SK-N-SH (cell line): ENCODE measurements around the gene SOX18. TPM values are rescaled to one million over a fixed set of nuclear protein-coding genes. Genes with fewer than 3 reads are reported as not detected.

ENCODE experiments used
- CTCF ChIA-PET: fragments of 300-600, 350-600 bp; formaldehyde crosslinking; extraction: SDS; loops from one replicate; lab custom pipeline; 2021; lab: Yijun Ruan, JAX
- POLR2A ChIA-PET: fragments of 350-600 bp; sonication (Branson Sonifier 250); formaldehyde crosslinking; extraction: SDS; loops from one replicate; lab custom pipeline; 2020; ENCODE audit warnings: antibody characterized with exemption, inconsistent platforms; lab: Yijun Ruan, JAX
- DNase-seq: peaks from one replicate; pipeline ENCODE4 v3.0.0; 2012
- H2AFZ ChIP-seq: fragments of 200-600 bp; sonication (generic); 2 replicates; pipeline ENCODE4 v1.8.1; 2016; ENCODE audit warnings: antibody characterized with exemption, mild to moderate bottlenecking, low read depth
- H3F3A ChIP-seq: fragments of 200-600 bp; sonication (generic); replicated peaks from 2 replicates; pipeline ENCODE3; 2016; ENCODE audit warnings: antibody characterized with exemption, mild to moderate bottlenecking; ENCODE audit not compliant: insufficient read depth
- H3K27ac ChIP-seq, 2 experiments: fragments of 200-500 bp in 1 of 2; fragments of 200-600 bp in 1 of 2; sonication (Bioruptor generic) in 1 of 2; sonication (generic), shearing (Covaris generic) in 1 of 2; 2 replicates each; pipeline versions ENCODE4 v1.5.1 to v1.6.1; 2014 to 2016; ENCODE audit warnings: low read depth in 2 of 2, inconsistent platforms in 1 of 2, low read length in 1 of 2, mild to moderate bottlenecking in 1 of 2, mixed read lengths in 1 of 2
- H3K27me3 ChIP-seq: fragments of 200-600 bp; sonication (generic), shearing (Covaris generic); 2 replicates; pipeline ENCODE4 v1.6.1; 2016; ENCODE audit warnings: mixed run types; ENCODE audit not compliant: insufficient read depth
- H3K36me3 ChIP-seq, 2 experiments: fragments of 200-500 bp in 1 of 2; fragments of 200-600 bp in 1 of 2; sonication (Bioruptor generic) in 1 of 2; sonication (generic) in 1 of 2; replicated peaks in 1 of 2; 2 replicates each; pipeline versions ENCODE3 to v1.5.1; 2014 to 2016; ENCODE audit warnings: low read length in 1 of 2, mild to moderate bottlenecking in 1 of 2; ENCODE audit not compliant: insufficient read depth in 2 of 2, control insufficient read depth in 1 of 2
- H3K4me1 ChIP-seq, 2 experiments: fragments of 200-500 bp in 1 of 2; fragments of 200-600 bp in 1 of 2; sonication (Bioruptor generic) in 1 of 2; sonication (generic), shearing (Covaris generic) in 1 of 2; 2 replicates each; pipeline versions ENCODE4 v1.5.1 to v1.6.1; 2014 to 2016; ENCODE audit warnings: low read depth in 1 of 2, low read length in 1 of 2, mixed run types in 1 of 2; ENCODE audit not compliant: insufficient read depth in 2 of 2, control insufficient read depth in 1 of 2
- H3K4me2 ChIP-seq: fragments of 200-600 bp; sonication (generic), shearing (Covaris generic); 2 replicates; pipeline ENCODE4 v1.6.1; 2017; ENCODE audit warnings: mixed run types
- H3K4me3 ChIP-seq, 2 experiments: fragments of 200-500 bp in 1 of 2; fragments of 200-600 bp in 1 of 2; sonication (Bioruptor generic) in 1 of 2; sonication (generic), shearing (Covaris generic) in 1 of 2; 2 replicates each; pipeline versions ENCODE4 v1.5.1 to v1.8.1; 2014 to 2016; ENCODE audit warnings: low read depth in 2 of 2, inconsistent platforms in 1 of 2, low read length in 1 of 2, mild to moderate bottlenecking in 1 of 2, mixed read lengths in 1 of 2, moderate library complexity in 1 of 2
- H3K79me2 ChIP-seq: fragments of 200-600 bp; sonication (generic); 2 replicates; pipeline ENCODE4 v1.8.1; 2017; ENCODE audit warnings: mild to moderate bottlenecking; ENCODE audit not compliant: insufficient read depth
- H3K9ac ChIP-seq: fragments of 200-600 bp; sonication (generic); 2 replicates; pipeline ENCODE4 v1.6.1; 2017; ENCODE audit warnings: mixed run types
- H3K9me2 ChIP-seq: fragments of 200-600 bp; sonication (generic); 2 replicates; pipeline ENCODE4 v1.6.1; 2017; ENCODE audit warnings: mixed run types
- H3K9me3 ChIP-seq: fragments of 200-600 bp; sonication (generic); 2 replicates; pipeline ENCODE4 v1.6.1; 2017; ENCODE audit warnings: mixed run types, mild to moderate bottlenecking, moderate library complexity
- H4K20me1 ChIP-seq: fragments of 200-600 bp; sonication (generic); 2 replicates; pipeline ENCODE4 v1.6.1; 2017; ENCODE audit warnings: mild to moderate bottlenecking, mixed run types; ENCODE audit not compliant: insufficient read depth
- CHD2 ChIP-seq: fragments of 150-350 bp; IDR thresholded peaks from 2 replicates; pipeline ENCODE4 v1.6.1; 2018; ENCODE audit warnings: low read length; ENCODE audit not compliant: partially characterized antibody
- EP300 ChIP-seq, 2 experiments: IDR thresholded peaks; 2 replicates each; pipeline versions ENCODE4 v1.4.0 to v1.6.1; 2012; ENCODE audit warnings: borderline replicate concordance in 1 of 2, low read depth in 1 of 2, low read length in 1 of 2
- EZH2phosphoT487 ChIP-seq: fragments of 200-600 bp; sonication (generic); IDR thresholded peaks from 2 replicates; pipeline ENCODE4 v1.6.1; 2017; ENCODE audit warnings: low read depth, mixed run types, mild to moderate bottlenecking, antibody characterized with exemption, moderate library complexity, borderline replicate concordance
- FOSL2 ChIP-seq: IDR thresholded peaks from 2 replicates; pipeline ENCODE4 v1.4.0; 2012; ENCODE audit warnings: low read depth, mild to moderate bottlenecking, moderate library complexity, borderline replicate concordance
- MEF2A ChIP-seq: IDR thresholded peaks from 2 replicates; pipeline ENCODE4 v1.4.0; 2012; ENCODE audit warnings: low read depth, borderline replicate concordance
- NFIC ChIP-seq: IDR thresholded peaks from 2 replicates; pipeline ENCODE4 v1.4.0; 2012; ENCODE audit warnings: borderline replicate concordance
- POLR2AphosphoS5 ChIP-seq: IDR thresholded peaks from 2 replicates; pipeline ENCODE4 v1.6.1; 2012; ENCODE audit warnings: low read depth, low read length
- RCOR1 ChIP-seq: fragments of 150-350 bp; IDR thresholded peaks from 2 replicates; pipeline ENCODE4 v1.6.1; 2017; ENCODE audit warnings: antibody characterized with exemption, low read length
- RXRA ChIP-seq: IDR thresholded peaks from 2 replicates; pipeline ENCODE4 v1.4.0; 2012; ENCODE audit warnings: low read depth, mild to moderate bottlenecking, borderline replicate concordance
- TEAD4 ChIP-seq: IDR thresholded peaks from 2 replicates; pipeline ENCODE4 v1.4.0; 2012; ENCODE audit warnings: mild to moderate bottlenecking, borderline replicate concordance; ENCODE audit not compliant: insufficient read depth
- WGBS: methylation state at CpG from one replicate; pipeline ENCODE4 v1.1.6; 2017; ENCODE audit warnings: low lambda C conversion rate; 5-methylcytosine and 5-hydroxymethylcytosine counted together
- polyA plus RNA-seq, 3 experiments: library from polyadenylated mRNA; depleted of rRNA; stranded (reverse); fragments of >200 nt; gene quantifications; 2 replicates each; pipeline ENCODE4 v1.2.3, GENCODE V29; 2012
- TF ChIP-seq, protein P1 (sequence below): IDR thresholded peaks from 2 replicates; pipeline ENCODE4 v1.4.0; 2012; ENCODE audit warnings: low read depth, borderline replicate concordance
- TF ChIP-seq, protein P2 (sequence below): fragments of 200-600 bp; sonication (generic); IDR thresholded peaks from 2 replicates; pipeline ENCODE4 v1.6.1; 2017; ENCODE audit warnings: antibody characterized with exemption, mild to moderate bottlenecking, moderate library complexity
- TF ChIP-seq, protein P3 (sequence below): IDR thresholded peaks from 2 replicates; pipeline ENCODE4 v1.4.0; 2012; ENCODE audit warnings: low read depth
- TF ChIP-seq, protein P4 (sequence below): IDR thresholded peaks from 2 replicates; pipeline ENCODE4 v1.4.0; 2012; ENCODE audit warnings: low read depth, borderline replicate concordance
- TF ChIP-seq, protein P5 (sequence below): IDR thresholded peaks from 2 replicates; pipeline ENCODE4 v1.6.1; 2012; ENCODE audit warnings: mild to moderate bottlenecking, low read depth, low read length, moderate library complexity
- TF ChIP-seq, protein P6 (sequence below): fragments of 150-350 bp; IDR thresholded peaks from 2 replicates; pipeline ENCODE4 v1.6.1; 2017; ENCODE audit warnings: antibody characterized with exemption, low read length, low read depth, borderline replicate concordance

SOX18 gene
- polyA plus RNA-seq, 1 of the 3 experiments (the other 2 are of a cell fraction): not detected

DNA sequence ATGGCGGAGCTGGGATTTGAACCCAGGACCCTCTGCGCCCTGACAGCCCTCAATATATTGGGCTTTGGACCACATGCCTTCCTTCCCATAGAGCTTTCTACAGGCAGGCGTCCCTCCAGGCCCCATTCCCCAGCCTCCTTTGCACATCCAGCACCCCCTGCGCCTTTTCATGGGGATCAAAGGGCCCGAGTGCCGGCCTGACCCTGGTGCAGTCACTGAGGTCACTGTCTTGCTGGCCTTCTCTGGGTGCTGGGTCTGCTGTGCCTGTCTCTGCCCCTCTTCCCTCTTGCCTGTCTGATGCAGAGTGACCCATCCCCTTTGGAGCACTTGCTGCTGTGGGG is 32.2 kb upstream of the SOX18 start:
- Histone ChIP-seq H3K27me3 (no peaks in the 10 kb centered on the region; the same call in 1 of the 2 replicates), H3K9ac (no peak overlapping the region), H3K4me1 (peaks cover 13 to 36% of the 10 kb centered on the region in 2 experiments; a peak in 3 of 4 replicates), H3K36me3 (no peaks in the 10 kb centered on the region), H3K4me3 (no peak overlapping the region), H3K9me2 (no peaks in the 10 kb centered on the region), H4K20me1 (no peaks in the 10 kb centered on the region), H3K4me2 (no peak overlapping the region), H3K9me3 (no peaks in the 10 kb centered on the region)
- no peak for DNase-seq
- ChIA-PET POLR2A (no interaction called here), CTCF (interaction anchor here (0.7 to 12.9 kb wide), 5 partner anchors 12 to 33 kb away, joined by 3 to 252 read pairs (median 3); partner anchors contain the start of gene NPBWR2)
- TF ChIP-seq POLR2AphosphoS5: no peak
- no peak for TF ChIP-seq EP300 (IDR thresholded peaks at IDR 0.05; ENCODE audit: borderline replicate concordance in 1 of 2, low read depth in 1 of 2, low read length in 1 of 2)
- no peak for TF ChIP-seq NFIC
- TF ChIP-seq, protein P1, sequence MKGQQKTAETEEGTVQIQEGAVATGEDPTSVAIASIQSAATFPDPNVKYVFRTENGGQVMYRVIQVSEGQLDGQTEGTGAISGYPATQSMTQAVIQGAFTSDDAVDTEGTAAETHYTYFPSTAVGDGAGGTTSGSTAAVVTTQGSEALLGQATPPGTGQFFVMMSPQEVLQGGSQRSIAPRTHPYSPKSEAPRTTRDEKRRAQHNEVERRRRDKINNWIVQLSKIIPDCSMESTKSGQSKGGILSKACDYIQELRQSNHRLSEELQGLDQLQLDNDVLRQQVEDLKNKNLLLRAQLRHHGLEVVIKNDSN: no peak
- no peak for TF ChIP-seq RCOR1
- TF ChIP-seq, protein P2, sequence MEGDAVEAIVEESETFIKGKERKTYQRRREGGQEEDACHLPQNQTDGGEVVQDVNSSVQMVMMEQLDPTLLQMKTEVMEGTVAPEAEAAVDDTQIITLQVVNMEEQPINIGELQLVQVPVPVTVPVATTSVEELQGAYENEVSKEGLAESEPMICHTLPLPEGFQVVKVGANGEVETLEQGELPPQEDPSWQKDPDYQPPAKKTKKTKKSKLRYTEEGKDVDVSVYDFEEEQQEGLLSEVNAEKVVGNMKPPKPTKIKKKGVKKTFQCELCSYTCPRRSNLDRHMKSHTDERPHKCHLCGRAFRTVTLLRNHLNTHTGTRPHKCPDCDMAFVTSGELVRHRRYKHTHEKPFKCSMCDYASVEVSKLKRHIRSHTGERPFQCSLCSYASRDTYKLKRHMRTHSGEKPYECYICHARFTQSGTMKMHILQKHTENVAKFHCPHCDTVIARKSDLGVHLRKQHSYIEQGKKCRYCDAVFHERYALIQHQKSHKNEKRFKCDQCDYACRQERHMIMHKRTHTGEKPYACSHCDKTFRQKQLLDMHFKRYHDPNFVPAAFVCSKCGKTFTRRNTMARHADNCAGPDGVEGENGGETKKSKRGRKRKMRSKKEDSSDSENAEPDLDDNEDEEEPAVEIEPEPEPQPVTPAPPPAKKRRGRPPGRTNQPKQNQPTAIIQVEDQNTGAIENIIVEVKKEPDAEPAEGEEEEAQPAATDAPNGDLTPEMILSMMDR: no peak
- no peak for TF ChIP-seq MEF2A
- TF ChIP-seq, protein P3, sequence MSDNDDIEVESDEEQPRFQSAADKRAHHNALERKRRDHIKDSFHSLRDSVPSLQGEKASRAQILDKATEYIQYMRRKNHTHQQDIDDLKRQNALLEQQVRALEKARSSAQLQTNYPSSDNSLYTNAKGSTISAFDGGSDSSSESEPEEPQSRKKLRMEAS: no peak
- TF ChIP-seq TEAD4: no peak
- TF ChIP-seq, protein P4, sequence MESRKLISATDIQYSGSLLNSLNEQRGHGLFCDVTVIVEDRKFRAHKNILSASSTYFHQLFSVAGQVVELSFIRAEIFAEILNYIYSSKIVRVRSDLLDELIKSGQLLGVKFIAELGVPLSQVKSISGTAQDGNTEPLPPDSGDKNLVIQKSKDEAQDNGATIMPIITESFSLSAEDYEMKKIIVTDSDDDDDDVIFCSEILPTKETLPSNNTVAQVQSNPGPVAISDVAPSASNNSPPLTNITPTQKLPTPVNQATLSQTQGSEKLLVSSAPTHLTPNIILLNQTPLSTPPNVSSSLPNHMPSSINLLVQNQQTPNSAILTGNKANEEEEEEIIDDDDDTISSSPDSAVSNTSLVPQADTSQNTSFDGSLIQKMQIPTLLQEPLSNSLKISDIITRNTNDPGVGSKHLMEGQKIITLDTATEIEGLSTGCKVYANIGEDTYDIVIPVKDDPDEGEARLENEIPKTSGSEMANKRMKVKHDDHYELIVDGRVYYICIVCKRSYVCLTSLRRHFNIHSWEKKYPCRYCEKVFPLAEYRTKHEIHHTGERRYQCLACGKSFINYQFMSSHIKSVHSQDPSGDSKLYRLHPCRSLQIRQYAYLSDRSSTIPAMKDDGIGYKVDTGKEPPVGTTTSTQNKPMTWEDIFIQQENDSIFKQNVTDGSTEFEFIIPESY: no peak
- no peak for TF ChIP-seq CHD2
- TF ChIP-seq, protein P5, sequence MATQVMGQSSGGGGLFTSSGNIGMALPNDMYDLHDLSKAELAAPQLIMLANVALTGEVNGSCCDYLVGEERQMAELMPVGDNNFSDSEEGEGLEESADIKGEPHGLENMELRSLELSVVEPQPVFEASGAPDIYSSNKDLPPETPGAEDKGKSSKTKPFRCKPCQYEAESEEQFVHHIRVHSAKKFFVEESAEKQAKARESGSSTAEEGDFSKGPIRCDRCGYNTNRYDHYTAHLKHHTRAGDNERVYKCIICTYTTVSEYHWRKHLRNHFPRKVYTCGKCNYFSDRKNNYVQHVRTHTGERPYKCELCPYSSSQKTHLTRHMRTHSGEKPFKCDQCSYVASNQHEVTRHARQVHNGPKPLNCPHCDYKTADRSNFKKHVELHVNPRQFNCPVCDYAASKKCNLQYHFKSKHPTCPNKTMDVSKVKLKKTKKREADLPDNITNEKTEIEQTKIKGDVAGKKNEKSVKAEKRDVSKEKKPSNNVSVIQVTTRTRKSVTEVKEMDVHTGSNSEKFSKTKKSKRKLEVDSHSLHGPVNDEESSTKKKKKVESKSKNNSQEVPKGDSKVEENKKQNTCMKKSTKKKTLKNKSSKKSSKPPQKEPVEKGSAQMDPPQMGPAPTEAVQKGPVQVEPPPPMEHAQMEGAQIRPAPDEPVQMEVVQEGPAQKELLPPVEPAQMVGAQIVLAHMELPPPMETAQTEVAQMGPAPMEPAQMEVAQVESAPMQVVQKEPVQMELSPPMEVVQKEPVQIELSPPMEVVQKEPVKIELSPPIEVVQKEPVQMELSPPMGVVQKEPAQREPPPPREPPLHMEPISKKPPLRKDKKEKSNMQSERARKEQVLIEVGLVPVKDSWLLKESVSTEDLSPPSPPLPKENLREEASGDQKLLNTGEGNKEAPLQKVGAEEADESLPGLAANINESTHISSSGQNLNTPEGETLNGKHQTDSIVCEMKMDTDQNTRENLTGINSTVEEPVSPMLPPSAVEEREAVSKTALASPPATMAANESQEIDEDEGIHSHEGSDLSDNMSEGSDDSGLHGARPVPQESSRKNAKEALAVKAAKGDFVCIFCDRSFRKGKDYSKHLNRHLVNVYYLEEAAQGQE: no peak
- no peak for TF ChIP-seq RXRA
- TF ChIP-seq FOSL2: no peak
- no peak for TF ChIP-seq EZH2phosphoT487
- TF ChIP-seq, protein P6, sequence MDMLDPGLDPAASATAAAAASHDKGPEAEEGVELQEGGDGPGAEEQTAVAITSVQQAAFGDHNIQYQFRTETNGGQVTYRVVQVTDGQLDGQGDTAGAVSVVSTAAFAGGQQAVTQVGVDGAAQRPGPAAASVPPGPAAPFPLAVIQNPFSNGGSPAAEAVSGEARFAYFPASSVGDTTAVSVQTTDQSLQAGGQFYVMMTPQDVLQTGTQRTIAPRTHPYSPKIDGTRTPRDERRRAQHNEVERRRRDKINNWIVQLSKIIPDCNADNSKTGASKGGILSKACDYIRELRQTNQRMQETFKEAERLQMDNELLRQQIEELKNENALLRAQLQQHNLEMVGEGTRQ: no peak
- TF ChIP-seq, all 33 proteins: peak for 0
- no peaks in the 10 kb centered on the region for H3K79me2 ChIP-seq
- no peak overlapping the region for H2AFZ ChIP-seq
- WGBS: 98% methylated on average over 6 of the region's 6 CpGs
- H3K27ac ChIP-seq: no peak overlapping the region
- peaks cover 14% of the 10 kb centered on the region for H3F3A ChIP-seq
